ENCODE results near the gene PARD6G. TPM values are rescaled to one million over a fixed set of nuclear protein-coding genes. Genes with fewer than 3 reads are reported as not detected.

PARD6G gene
- total and polyA plus RNA-seq, 9 of the 15 experiments (the other 6 are each of a cell fraction or from before 2014, with no cell fraction given), result 0.03 to 1.2 (median 0.26) TPM

- Histone ChIP-seq H3K9ac (ENCODE audit: insufficient read depth in 1 of 2, low read depth in 2 of 2, low read length in 2 of 2) (no peak overlapping the region), H3K4me3 (no peak overlapping the region), H4K20me1 (replicated peaks; ENCODE audit: control insufficient read depth, insufficient read depth, low read length) (no peaks in the 10 kb centered on the region), H2AFZ (ENCODE audit: low read depth, low read length) (no peak overlapping the region), H3K9me3 (replicated peaks; ENCODE audit: control insufficient read depth, insufficient read depth, low read depth, low read length) (no peaks in the 10 kb centered on the region), H3K27ac (ENCODE audit: extremely low read depth, low read depth, low read length) (no peak overlapping the region), H3K79me2 (ENCODE audit: control insufficient read depth, insufficient read depth, low read length) (no peaks in the 10 kb centered on the region), H3K4me2 (ENCODE audit: insufficient read depth, low read length) (no peak overlapping the region), H3K36me3 (ENCODE audit: control insufficient read depth, insufficient read depth, low read length) (no peaks in the 10 kb centered on the region), H3K9me1 (ENCODE audit: control insufficient read depth, insufficient read depth, low read length) (no peaks in the 10 kb centered on the region), H3K27me3 (ENCODE audit: control insufficient read depth in 2 of 2, insufficient read depth in 2 of 2, low read length in 2 of 2) (peaks cover 0 to 27% of the 10 kb centered on the region in 2 experiments; a peak in 2 of 5 replicates), H3K4me1 (replicated peaks in 1 of 2; ENCODE audit: control insufficient read depth in 2 of 2, insufficient read depth in 2 of 2, low read length in 2 of 2) (no peaks in the 10 kb centered on the region)
- POLR2A ChIA-PET, result no interaction called here
- CTCF ChIA-PET (ENCODE audit: low intra/inter-chr PET ratio), result no interaction called here
- no peak for DNase-seq (ENCODE audit: extremely low read depth in 1 of 4, low spot score in 3 of 4)
- ATAC-seq, result no peak
- in situ Hi-C loops (cut with MboI) (no loop called here), intact Hi-C loops (cut with micrococcal nuclease) (no loop called here)
- 4% methylated on average over 4 of the region's 4 CpGs for WGBS (ENCODE audit: insufficient coverage, low coverage, missing lambda C conversion rate)
- BruUV-seq (replicated peaks), result no TSS peak
- FAIRE-seq, result no peak
- TF ChIP-seq E2F3 (CRISPR knock-in tag; IDR thresholded peaks at IDR 0.05) (no peak), NUFIP1 (IDR thresholded peaks at IDR 0.05; ENCODE audit: partially characterized antibody) (no peak), ZNF280B (CRISPR knock-in tag; IDR thresholded peaks at IDR 0.05) (no peak), SNIP1 (IDR thresholded peaks at IDR 0.05; ENCODE audit: low read depth) (no peak), POLR2A (conservative IDR thresholded peaks at IDR 0.05) (no peak), PBX2 (CRISPR knock-in tag; IDR thresholded peaks at IDR 0.05; ENCODE audit: low read depth) (no peak), PBX2 (tag; conservative IDR thresholded peaks at IDR 0.05; ENCODE audit: low read depth) (no peak), RBBP5 (IDR thresholded peaks at IDR 0.05; ENCODE audit: borderline replicate concordance, insufficient read depth, low read length, poor library complexity, severe bottlenecking) (no peak), ZNF639 (CRISPR knock-in tag; conservative IDR thresholded peaks at IDR 0.05 in 1 of 2, IDR thresholded peaks at IDR 0.05 in 1 of 2) (no peak), CBX8 (IDR thresholded peaks at IDR 0.05; ENCODE audit: borderline replicate concordance, extremely low read depth, low read depth, low read length, poor library complexity, severe bottlenecking) (no peak), HMGN3 (IDR thresholded peaks at IDR 0.05; ENCODE audit: borderline replicate concordance, extremely low read depth, insufficient read length, low read depth, low read length) (no peak), U2AF1 (optimal IDR thresholded peaks at IDR 0.05; ENCODE audit: low read depth, low read length) (no peak), ZNF232 (CRISPR knock-in tag; IDR thresholded peaks at IDR 0.05) (no peak), NCOA1 (IDR thresholded peaks at IDR 0.05; ENCODE audit: low read depth) (no peak), CREM (IDR thresholded peaks at IDR 0.05; ENCODE audit: low read depth) (no peak), ZSCAN29 (IDR thresholded peaks at IDR 0.05) (no peak), FOXO4 (CRISPR knock-in tag; IDR thresholded peaks at IDR 0.05) (no peak)
These were observed 42.0 kb downstream of the PARD6G start for GRCh38 chr18:80205294-80205693.
